Stimulated activated CD4-positive, alpha-beta T cell treated with anti-CD3 and anti-CD28 coated beads, TNF-alpha, amount 100 ng/mL, for 24 hours (primary cell): ENCODE results near the gene PDZD4.
A peak's percentile ranks its signal among the peaks of the same experiment; 100 is the strongest.

Experiments used
- DNase-seq, 3 experiments: peaks; one replicate each; pipeline ENCODE4 v3.0.0-alpha.2; 2020; ENCODE audit warnings: low read depth in 3 of 3

The PDZD4 gene

DNA sequence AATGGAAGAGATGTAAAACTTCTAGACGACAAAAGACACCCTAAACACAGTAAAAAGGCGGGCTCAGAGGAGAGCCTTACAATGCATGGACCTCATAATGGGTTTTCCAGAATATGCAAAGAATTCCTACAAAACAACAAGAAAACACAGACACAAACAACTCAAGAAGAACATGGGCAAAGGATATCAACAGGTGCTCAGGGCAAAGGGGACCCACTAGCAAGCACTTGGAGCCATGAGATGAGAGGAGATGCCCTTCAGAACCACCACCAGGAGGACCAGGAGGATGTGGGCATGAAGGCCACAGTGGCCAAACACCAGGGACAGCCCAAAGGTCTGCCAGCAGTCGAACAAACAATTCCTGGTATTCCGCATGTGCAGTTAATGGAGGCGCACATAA is 17.2 kb downstream of the PDZD4 start:
- no peak for DNase-seq

- DNase-seq = no peak
Observed at GRCh38 chrX:153812220-153812619, 18.1 kb downstream of the PDZD4 start.

DNA sequence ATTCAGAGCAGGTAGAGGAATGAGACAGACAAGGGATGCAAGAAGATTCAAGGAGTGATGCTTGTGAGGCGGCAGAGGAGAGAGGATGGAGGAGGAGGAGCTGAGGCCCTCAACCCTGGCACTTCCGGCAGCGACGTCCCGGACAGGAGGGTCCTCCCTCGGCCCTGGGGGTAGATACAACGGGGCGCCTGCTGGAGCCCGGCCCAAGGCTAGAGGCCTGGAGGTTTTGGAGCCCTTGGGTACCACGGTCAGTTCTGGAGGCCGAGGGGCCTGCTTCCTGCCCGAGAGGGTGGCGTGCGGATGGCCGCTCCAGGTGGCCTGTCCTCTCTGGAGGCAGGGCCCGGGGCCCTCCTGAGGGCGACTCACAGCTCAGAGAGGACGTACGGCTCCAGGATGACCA is 22.4 kb downstream of the PDZD4 start:
- DNase-seq = no peak

DNA sequence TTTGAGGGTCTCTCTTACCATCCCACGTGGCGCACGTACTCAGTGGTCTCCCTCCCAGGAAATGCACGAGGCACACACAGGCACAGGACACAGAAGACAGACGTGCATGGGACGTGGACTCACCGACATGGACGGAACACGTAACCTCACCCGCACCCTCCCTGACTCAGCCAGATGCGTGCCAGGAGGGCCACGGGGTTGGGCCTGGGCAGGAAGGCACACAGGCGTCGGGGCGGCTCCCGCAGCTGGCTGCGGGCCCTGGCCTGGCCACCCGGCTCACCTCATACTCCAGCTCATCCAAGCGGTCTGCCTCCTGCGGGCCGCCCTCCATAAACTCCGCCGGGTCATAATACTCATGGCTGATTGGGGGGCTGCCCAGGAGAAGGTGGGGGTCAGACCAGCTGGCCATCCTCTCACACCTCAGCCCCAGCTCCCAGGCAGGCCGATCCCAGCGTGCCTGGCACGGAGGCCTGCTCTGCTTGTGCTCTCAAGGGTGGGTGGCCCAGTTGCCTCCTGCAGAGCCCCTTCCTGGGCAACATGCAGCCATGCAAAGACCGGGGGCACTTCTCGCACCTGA is 23.3 kb downstream of the PDZD4 start:
- no peak for DNase-seq

DNA sequence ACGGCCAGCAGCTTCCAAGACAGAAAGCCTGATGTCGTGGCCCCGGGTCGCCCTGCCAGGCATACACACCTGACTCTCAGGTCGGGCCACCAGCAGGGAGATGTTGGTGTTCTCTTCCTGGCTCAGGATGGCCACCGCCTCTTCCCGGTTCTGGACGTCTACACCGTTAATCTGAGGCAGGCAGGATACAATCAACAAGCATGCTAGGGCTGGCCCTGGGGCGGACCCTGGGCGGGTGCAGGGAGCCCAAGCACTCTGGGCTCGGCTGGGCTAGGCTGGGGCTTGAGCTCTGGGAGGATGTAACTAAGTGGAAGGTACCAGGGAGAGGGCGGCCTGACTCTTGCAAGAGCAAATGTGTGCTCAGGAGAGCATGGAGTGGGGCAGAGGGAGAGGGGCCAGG is 24.9 kb downstream of the PDZD4 start:
- no peak for DNase-seq

DNA sequence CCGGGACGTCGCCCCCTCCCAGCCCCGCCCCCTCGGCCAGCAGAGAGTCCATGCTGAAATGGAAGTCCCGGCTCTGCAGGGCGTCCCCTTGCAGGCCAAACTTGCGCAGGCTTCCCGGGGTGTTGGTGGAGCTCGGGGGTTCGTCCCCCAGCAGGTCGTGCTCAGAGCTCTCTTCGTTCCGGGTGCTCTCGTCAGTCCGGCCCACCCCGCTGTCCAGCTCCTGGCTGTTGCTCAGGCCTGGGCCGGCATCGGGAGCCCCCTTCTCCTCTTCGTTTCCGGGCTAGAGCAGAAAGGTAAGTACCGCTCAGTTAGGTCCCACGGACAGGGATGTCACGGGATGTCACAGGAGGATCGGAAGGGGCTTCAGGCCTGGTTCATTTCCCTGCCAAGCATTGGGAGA is 25.7 kb downstream of the PDZD4 start:
- no peak for DNase-seq

DNA sequence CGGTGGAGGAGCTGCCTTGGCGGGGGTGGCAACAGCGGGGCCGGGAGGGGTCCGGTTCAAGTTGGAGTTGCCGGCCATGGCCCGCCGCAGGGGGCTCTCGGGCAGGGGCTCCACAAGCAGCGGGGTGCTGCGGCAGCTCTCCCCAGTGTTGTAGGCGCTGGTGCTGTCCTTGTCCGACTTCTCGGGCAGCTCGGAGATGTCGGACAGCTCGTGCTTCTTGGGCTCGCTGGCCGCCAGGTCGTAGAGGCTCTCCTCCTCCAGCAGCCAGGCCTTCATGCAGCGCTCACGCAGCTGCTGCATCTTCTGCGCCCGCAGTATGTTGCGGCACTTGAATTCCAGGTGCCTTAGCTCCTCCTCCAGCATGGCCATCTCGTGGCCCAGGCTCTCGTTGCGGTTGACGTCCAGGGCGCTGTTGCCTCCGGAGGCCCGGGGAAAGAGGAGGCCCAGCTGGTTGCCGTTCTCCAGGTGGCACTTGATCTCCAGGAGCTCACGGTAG is 26.2 kb downstream of the PDZD4 start:
- no peak for DNase-seq

GRCh38 chrX:153803211-153804099 is 26.9 kb downstream of the PDZD4 start:
- DNase-seq = no peak

GRCh38 chrX:153802513-153803045 is 27.8 kb downstream of the PDZD4 start:
- DNase-seq = no peak

DNA sequence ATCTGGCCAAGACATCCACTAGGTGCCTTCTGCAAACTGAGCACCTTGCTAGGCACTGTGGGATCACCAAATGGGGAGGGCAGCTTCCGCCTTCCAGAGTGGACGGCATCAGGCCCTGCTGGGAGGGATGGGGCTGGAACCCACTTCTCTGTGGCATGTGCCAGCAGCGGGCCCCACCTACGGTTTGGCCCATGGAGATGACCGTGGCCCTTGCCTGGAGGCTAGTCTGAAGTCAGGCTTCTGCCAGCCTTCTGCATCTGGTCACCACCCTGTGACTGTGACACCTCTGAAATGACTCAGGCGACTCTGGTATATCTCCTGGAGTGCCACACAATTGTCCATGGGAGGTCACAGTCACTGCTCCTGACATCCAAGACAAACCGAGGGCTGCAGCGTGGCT is 28.7 kb downstream of the PDZD4 start:
- DNase-seq = no peak

DNA sequence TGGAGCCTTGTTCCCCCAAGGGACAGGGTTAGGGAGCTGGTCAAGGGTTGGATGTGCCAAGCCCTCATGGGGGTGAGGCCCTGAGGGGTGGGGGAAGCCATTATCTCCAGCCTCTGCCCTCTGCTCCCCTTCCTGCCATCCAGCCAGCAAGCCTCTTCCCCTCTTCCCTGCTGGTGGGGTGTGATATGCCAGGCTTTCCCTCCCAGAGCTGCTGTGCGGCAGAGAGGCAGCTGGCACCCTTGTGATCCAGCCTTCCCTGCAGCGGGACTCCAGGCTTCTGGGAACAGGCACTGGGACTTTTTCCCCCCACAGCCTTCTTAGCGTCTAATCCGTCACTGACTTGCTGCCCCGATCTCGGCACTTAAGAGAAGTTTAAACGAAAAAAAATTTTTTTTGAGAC is 29.6 kb downstream of the PDZD4 start:
- DNase-seq = no peak

DNA sequence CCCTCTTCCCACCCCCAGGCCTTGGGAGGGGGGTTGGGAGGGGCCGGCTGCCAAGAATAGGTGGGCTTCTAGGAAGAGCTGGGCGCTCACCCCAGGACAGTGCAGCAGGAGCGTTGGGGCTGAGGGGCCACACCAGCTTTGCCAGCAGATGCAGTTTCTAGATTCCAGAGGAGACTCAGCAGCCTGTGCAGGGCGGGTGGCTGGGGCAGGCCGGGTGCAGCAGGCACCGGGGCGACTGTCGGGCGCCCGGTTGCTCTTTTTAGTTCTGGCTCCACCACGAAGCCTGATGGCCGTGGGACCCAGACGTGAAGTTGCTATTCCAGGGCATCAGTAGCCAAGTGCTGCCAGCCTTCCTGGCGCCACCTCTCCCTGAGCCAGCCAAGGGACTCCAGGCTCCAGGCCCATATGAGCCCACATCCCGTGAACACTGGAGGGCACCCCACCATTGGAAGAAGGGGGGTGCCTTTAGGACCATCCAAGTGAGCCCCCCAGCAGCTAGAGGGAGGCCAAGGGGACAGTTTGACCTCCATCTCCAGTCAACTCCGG is 30.1 kb downstream of the PDZD4 start:
- no peak for DNase-seq

GRCh38 chrX:153799326-153799725 is 31.0 kb downstream of the PDZD4 start:
- DNase-seq = no peak

- no peak for DNase-seq
Observed at GRCh38 chrX:153797415-153798015, 32.8 kb downstream of the PDZD4 start.

DNA sequence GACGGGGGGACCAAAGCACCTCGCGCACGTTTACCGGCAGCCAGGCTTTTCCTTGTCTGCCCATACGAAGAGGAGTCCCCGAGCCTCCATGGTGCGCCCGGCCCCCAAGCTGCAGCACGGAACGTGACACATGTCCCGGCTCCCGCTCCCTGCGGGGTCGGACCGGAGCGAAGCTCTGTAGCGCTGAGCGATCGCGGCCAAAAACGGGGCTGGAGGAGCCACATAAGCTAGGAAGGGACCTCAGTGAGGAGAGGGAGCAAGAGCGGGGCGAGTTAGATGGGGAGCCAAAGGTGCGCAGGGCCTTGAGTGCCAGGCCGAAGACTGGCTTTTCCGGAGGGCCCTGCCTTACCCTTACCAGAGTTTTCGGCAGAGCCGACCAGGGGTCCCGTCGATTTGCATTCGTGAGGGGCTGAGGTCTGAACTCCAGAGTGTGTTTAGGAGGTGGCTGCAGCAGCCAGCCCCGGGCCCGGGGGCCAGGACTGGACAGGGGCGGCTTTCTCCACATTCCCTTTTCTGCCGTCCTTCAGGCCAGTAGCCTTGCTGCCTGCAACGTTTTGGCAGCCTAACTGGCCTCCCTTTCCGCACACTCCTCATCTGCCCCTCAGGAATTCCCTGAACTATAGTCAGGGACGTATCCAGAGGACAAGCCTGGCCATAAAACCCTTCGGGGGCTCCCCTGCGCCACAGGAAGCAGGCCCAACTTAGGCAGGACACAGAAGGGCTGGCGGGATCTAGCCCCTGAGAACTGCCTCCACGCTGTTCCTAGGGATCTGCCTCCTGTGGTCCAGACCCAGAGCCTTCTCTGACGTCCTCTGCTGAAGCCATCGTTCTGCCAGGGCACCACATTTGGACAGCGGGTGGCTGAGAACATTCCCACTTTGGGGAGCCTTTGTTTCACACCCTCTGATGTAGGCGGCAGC is 35.2 kb downstream of the PDZD4 start:
- peak in 1 of 3 experiments; percentile 13 for DNase-seq

GRCh38 chrX:153794018-153794896 is 36.1 kb downstream of the PDZD4 start, which contains the start of the genes IDH3G and SSR4:
TSS of gene IDH3G (minus strand) at chrX:153794375. CDS start at chrX:153794326, 49 bp downstream.
TSS of gene SSR4 (plus strand) at chrX:153794668. CDS start at chrX:153794688, 20 bp downstream.
- peak; percentile 80 to 89 (median 81) for DNase-seq

DNA sequence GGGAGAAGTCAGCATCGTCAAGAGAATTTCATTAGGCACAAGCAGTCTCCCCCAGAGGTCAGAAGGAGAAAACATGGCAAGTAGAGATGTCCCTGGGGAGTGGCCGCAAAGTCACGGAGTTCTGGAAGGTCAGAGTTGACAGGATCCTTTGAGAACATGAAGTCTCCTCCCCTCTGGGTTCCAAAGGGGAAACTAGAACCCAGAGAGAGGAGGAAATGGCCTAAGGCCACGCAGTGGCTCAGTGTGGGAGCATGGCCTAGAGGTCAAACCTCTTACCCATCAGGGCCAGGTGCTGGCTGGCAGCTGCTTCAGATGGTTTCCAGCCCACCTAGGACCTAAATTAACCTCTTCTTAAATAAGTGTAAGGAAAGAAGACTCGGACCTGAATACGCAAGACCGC is 37.1 kb downstream of the PDZD4 start:
- DNase-seq = no peak

GRCh38 chrX:153792368-153792767 is 38.0 kb downstream of the PDZD4 start:
- no peak for DNase-seq

- DNase-seq = no peak
Observed at GRCh38 chrX:153791104-153791852, 39.1 kb downstream of the PDZD4 start.
